ENCODE results near the gene RAPH1. TPM values are rescaled to one million over a fixed set of nuclear protein-coding genes. Genes with fewer than 3 reads are reported as not detected.
"Not testable (repeated sequence)": the region's sequence is repeated elsewhere in the genome, so short reads cannot be mapped to it uniquely, and the experiment has no call there.

The RAPH1 gene
- total RNA-seq, 1 experiment from 2014 or later = 7.0 TPM

DNA sequence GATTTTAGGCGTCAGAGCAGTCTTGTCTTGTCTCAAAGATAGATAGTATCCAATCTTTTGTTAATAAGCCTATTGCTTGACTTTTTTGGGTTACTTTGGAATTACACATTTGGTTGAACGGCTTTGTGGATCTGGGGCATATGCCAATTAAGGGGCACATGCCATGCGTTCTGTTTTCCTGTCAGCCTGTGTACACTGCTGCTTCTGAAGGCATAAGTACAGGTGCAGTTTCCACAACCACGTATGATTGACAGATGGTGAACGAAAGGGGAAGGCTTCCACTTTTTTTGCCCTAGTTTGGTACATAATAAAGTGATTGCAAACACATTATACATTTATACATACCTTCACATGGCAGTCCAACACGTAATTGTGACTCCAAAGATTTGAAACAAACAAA is 102.3 kb downstream of the RAPH1 start:
- TF ChIP-seq, protein P1, sequence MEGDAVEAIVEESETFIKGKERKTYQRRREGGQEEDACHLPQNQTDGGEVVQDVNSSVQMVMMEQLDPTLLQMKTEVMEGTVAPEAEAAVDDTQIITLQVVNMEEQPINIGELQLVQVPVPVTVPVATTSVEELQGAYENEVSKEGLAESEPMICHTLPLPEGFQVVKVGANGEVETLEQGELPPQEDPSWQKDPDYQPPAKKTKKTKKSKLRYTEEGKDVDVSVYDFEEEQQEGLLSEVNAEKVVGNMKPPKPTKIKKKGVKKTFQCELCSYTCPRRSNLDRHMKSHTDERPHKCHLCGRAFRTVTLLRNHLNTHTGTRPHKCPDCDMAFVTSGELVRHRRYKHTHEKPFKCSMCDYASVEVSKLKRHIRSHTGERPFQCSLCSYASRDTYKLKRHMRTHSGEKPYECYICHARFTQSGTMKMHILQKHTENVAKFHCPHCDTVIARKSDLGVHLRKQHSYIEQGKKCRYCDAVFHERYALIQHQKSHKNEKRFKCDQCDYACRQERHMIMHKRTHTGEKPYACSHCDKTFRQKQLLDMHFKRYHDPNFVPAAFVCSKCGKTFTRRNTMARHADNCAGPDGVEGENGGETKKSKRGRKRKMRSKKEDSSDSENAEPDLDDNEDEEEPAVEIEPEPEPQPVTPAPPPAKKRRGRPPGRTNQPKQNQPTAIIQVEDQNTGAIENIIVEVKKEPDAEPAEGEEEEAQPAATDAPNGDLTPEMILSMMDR (conservative IDR thresholded peaks at IDR 0.05; ENCODE audit: low read depth, low read length) = no peak
- no peak for TF ChIP-seq EZH2phosphoT487 (IDR thresholded peaks at IDR 0.05; ENCODE audit: borderline replicate concordance, low read length)
- no peak for TF ChIP-seq EZH2 (IDR thresholded peaks at IDR 0.05; ENCODE audit: low read length, unreplicated experiment)
- Histone ChIP-seq H3K9ac (ENCODE audit: low read length) (no peak overlapping the region), H2AFZ (ENCODE audit: low read length) (no peak overlapping the region), H3K27me3 (ENCODE audit: low read length) (no peaks in the 10 kb centered on the region), H3K4me1 (ENCODE audit: insufficient read depth, low read length) (no peaks in the 10 kb centered on the region), H3F3A (ENCODE audit: low read length, unreplicated experiment) (no peaks in the 10 kb centered on the region), H3K4me3 (ENCODE audit: low read length) (no peak overlapping the region), H3K4me2 (ENCODE audit: low read length) (no peak overlapping the region), H3K27ac (ENCODE audit: low read length) (no peak overlapping the region), H3K36me3 (ENCODE audit: low read depth, low read length) (no peaks in the 10 kb centered on the region; the same call in 1 of the 2 replicates), H3K9me2 (replicated peaks; ENCODE audit: low read length) (no peaks in the 10 kb centered on the region), H4K20me1 (ENCODE audit: low read length) (no peaks in the 10 kb centered on the region), H3K9me3 (ENCODE audit: low read length) (no peaks in the 10 kb centered on the region), H3K79me2 (ENCODE audit: low read length) (no peaks in the 10 kb centered on the region)
- no peak for DNase-seq
- no TSS peak for BruUV-seq (replicated peaks)
- ATAC-seq = no peak
- ChIA-PET POLR2A (ENCODE audit: unreplicated experiment) (no interaction called here), CTCF (no interaction called here)
- intact Hi-C loops (cut with micrococcal nuclease) = no loop called here

DNA sequence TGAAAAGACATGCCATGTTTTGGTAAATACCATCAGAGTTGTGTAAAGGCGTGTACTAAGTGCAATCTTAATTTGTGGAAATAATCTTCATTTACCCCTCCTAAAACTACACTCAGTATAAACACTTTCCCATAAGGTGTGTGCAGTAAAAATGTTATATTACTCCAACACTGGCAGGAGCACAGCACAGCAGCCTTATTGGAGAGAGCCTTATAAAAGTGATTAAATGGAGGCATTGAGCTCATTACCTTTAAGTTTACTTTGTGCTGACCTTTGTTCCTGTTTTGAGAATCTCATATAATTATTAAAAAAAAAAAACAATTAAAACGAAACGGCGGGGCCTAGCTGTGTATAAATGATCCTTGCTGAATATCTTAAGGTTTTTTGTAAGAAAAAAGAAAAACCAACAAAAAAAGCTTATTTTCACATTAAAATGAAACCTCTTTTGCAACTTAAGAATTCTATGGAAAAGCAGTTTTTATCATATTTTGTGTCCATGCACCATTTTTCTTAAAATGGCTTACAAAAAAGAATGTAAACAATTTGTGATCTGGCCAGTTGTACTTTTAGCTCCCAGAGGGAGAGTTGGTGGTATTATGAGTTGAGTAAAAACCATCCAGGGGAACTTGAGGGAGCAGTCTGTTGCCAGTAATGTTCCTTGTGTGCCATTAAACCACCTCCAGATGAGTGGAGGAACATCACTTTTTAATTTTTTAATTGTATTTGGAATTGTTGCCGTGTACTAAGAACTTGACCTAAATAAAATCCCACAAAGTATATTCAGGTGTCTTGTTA is 103.5 kb downstream of the RAPH1 start:
- POLR2A ChIA-PET (ENCODE audit: unreplicated experiment) = no interaction called here
- ATAC-seq (no peak), DNase-seq (no peak)
- H3K4me3 ChIP-seq (ENCODE audit: low read length) = no peak overlapping the region
- CTCF ChIA-PET = no interaction called here
- H3K27me3 ChIP-seq (ENCODE audit: low read length) = no peaks in the 10 kb centered on the region
- H3K36me3 ChIP-seq (ENCODE audit: low read depth, low read length) = peaks cover 3% of the 10 kb centered on the region; the same call in 1 of the 2 replicates
- no peak overlapping the region for H2AFZ ChIP-seq (ENCODE audit: low read length)
- no peaks in the 10 kb centered on the region for H3K79me2 ChIP-seq (ENCODE audit: low read length)
- no peaks in the 10 kb centered on the region for H3K9me2 ChIP-seq (replicated peaks; ENCODE audit: low read length)
- no peaks in the 10 kb centered on the region for H3K4me1 ChIP-seq (ENCODE audit: insufficient read depth, low read length)
- no peak overlapping the region for H3K9ac ChIP-seq (ENCODE audit: low read length)
- no TSS peak for BruUV-seq (replicated peaks)
- no peaks in the 10 kb centered on the region for H3K9me3 ChIP-seq (ENCODE audit: low read length)
- no peaks in the 10 kb centered on the region for H4K20me1 ChIP-seq (ENCODE audit: low read length)
- no peak overlapping the region for H3K27ac ChIP-seq (ENCODE audit: low read length)
- H3F3A ChIP-seq (ENCODE audit: low read length, unreplicated experiment) = no peaks in the 10 kb centered on the region
- intact Hi-C loops (cut with micrococcal nuclease) = no loop called here
- TF ChIP-seq EZH2phosphoT487 (IDR thresholded peaks at IDR 0.05; ENCODE audit: borderline replicate concordance, low read length) = no peak
- TF ChIP-seq, protein P1 (conservative IDR thresholded peaks at IDR 0.05; ENCODE audit: low read depth, low read length) = no peak
- no peak overlapping the region for H3K4me2 ChIP-seq (ENCODE audit: low read length)

DNA sequence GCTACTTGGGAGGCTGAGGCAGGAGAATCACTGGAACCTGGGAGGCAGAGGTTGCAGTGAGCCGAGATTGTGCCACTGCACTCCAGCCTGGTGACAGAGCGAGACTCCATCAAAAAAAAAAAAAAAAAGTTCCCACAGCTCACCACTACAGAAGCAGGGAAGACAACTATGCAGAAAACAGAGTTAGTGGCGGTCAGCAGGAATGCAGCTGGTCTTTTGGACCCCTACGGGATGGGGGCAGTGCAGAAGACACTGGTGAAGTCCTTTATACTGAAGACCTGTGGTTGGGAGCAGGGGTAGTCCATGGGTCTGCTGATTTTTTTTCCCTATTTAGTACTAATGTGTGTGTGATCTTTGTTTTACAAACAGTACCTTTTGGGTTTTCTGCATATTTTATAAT is 105.5 kb downstream of the RAPH1 start:
- H3K36me3 ChIP-seq (ENCODE audit: low read depth, low read length); H3F3A ChIP-seq (ENCODE audit: low read length, unreplicated experiment); H3K4me3 ChIP-seq (ENCODE audit: low read length); H3K27me3 ChIP-seq (ENCODE audit: low read length); BruUV-seq (replicated peaks); H4K20me1 ChIP-seq (ENCODE audit: low read length); H3K79me2 ChIP-seq (ENCODE audit: low read length); ATAC-seq; POLR2A ChIA-PET (ENCODE audit: unreplicated experiment); H3K4me2 ChIP-seq (ENCODE audit: low read length); H3K9ac ChIP-seq (ENCODE audit: low read length); H2AFZ ChIP-seq (ENCODE audit: low read length); H3K27ac ChIP-seq (ENCODE audit: low read length); intact Hi-C loops (cut with micrococcal nuclease); H3K9me3 ChIP-seq (ENCODE audit: low read length); H3K9me2 ChIP-seq (replicated peaks; ENCODE audit: low read length); DNase-seq; H3K4me1 ChIP-seq (ENCODE audit: insufficient read depth, low read length): not testable (repeated sequence)
- CTCF ChIA-PET = interaction anchor here (0.7 kb wide), 1 partner anchor 112 kb away, joined by 4 read pairs; no protein-coding TSS in a partner anchor
